IPS DF 19.7 (cell line): ENCODE results near the gene DEPDC5.
A peak's percentile ranks its signal among the peaks of the same experiment; 100 is the strongest.
"Not testable (repeated sequence)": the region's sequence is repeated elsewhere in the genome, so short reads cannot be mapped to it uniquely, and the experiment has no call there.

Source experiments
- DNase-seq: peaks from one replicate; pipeline ENCODE4 v3.0.0-alpha.2; 2013; ENCODE audit warnings: low read depth, low spot score

The DEPDC5 gene

GRCh38 chr22:31753634-31754501, at the start of gene DEPDC5:
Gene DEPDC5 (plus strand): TSS chr22:31754019. CDS start chr22:31754922, 903 bp downstream.
- peak; percentile 42 for DNase-seq

GRCh38 chr22:31707519-31707918, 46.3 kb upstream of the DEPDC5 start:
- DNase-seq: no peak

GRCh38 chr22:31711226-31711625, 42.6 kb upstream of the DEPDC5 start:
- DNase-seq: not testable (repeated sequence)

GRCh38 chr22:31715147-31715778, 38.6 kb upstream of the DEPDC5 start:
- no peak for DNase-seq

GRCh38 chr22:31719850-31720471, 33.9 kb upstream of the DEPDC5 start:
- DNase-seq: no peak

- no peak for DNase-seq
Observed at GRCh38 chr22:31723723-31724122, 30.1 kb upstream of the DEPDC5 start.

- DNase-seq: no peak
Observed at GRCh38 chr22:31726692-31727091, 27.1 kb upstream of the DEPDC5 start.

- no peak for DNase-seq
Observed at GRCh38 chr22:31728857-31729256, 25.0 kb upstream of the DEPDC5 start.

GRCh38 chr22:31730344-31730711, 23.5 kb upstream of the DEPDC5 start:
- no peak for DNase-seq

GRCh38 chr22:31732089-31732829, 21.6 kb upstream of the DEPDC5 start:
- no peak for DNase-seq

- DNase-seq: no peak
Observed at GRCh38 chr22:31733580-31734079, 20.2 kb upstream of the DEPDC5 start.

- DNase-seq: no peak
Observed at GRCh38 chr22:31734512-31734911, 19.3 kb upstream of the DEPDC5 start.

GRCh38 chr22:31736458-31736857, 17.4 kb upstream of the DEPDC5 start:
- no peak for DNase-seq

GRCh38 chr22:31737932-31738331, 15.9 kb upstream of the DEPDC5 start:
- DNase-seq: no peak

GRCh38 chr22:31738566-31738965, 15.3 kb upstream of the DEPDC5 start:
- DNase-seq: no peak

- no peak for DNase-seq
Observed at GRCh38 chr22:31739795-31740201, 14.0 kb upstream of the DEPDC5 start.

GRCh38 chr22:31740314-31740713, 13.5 kb upstream of the DEPDC5 start:
- not testable (repeated sequence) for DNase-seq

- no peak for DNase-seq
Observed at GRCh38 chr22:31742115-31742514, 11.7 kb upstream of the DEPDC5 start.

GRCh38 chr22:31742682-31743081, 11.1 kb upstream of the DEPDC5 start:
- DNase-seq: no peak

GRCh38 chr22:31743871-31744270, 9.9 kb upstream of the DEPDC5 start:
- no peak for DNase-seq

- DNase-seq: no peak
Observed at GRCh38 chr22:31747441-31747840, 6.4 kb upstream of the DEPDC5 start.

GRCh38 chr22:31748490-31748889, 5.3 kb upstream of the DEPDC5 start:
- DNase-seq: no peak
